GM19455 (cell line): Measurements from ENCODE around the gene KLF17.
"Not testable (repeated sequence)": the region's sequence is repeated elsewhere in the genome, so short reads cannot be mapped to it uniquely, and the experiment has no call there.

ENCODE experiments used
- ATAC-seq: cut with Tn5 transposase; IDR thresholded peaks from one replicate; pipeline ENCODE4 v1.9.1; 2021; ENCODE audit not compliant: unreplicated experiment

KLF17 gene

DNA sequence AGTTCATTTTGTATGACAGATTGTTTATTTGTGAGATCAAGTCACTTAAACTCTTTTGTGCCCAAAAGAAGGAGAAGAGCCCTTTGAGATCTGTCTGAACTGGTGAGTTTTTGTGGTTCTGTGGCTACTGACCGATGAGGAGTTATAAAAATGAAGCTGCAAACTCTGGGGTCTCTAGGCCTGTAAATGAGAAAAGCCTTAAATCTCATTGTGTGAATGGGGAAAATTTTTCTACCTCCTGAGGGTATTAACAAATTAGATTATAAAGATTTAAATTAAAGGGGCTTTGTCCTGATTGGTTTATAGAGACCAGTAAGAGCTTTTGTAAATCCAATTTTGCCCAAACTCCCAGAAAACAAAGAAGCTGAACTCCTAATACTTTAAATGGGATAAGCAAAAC is 9.7 kb upstream of the KLF17 start:
- ATAC-seq: no peak

DNA sequence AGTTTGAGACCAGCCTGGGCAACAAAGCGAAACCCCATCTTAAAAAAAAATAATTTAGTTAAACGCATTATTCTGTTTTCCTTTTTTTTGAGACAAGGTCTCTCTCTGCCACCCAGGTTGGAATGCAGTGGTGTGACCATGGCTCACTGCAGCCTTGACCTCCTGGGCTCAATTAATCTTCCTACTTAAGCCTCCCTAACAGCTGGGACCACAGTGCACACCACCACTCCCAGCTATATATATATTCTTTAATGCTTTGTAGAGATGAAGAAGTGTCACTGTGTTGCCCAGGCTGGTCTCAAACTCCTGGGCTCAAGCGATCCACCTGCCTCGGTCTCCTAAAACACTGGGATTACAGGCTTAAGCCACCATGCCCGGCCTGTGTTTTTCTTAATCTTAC is 7.7 kb upstream of the KLF17 start:
- ATAC-seq: no peak

GRCh38 chr1:44111861-44112260 is 6.8 kb upstream of the KLF17 start:
- ATAC-seq: no peak

DNA sequence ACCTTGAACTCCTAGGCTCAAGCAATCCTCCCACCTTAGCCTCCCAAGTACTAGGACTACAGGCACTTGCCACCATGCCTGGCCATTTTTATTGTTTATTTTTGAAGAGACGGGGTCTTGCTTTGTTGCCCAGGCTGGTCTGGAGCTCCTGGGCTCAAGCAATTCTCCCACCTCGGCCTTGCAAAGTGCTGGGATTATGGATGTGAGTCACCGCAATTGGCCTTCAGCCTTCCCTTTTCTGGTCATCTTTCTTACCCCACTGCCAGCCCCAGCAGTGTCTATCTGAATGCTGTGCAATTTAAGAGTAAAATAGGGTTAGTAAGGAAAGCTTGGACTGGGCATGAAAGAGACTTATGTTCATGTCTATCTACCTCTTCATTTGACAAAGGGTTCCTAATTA is 6.1 kb upstream of the KLF17 start:
- ATAC-seq: no peak

DNA sequence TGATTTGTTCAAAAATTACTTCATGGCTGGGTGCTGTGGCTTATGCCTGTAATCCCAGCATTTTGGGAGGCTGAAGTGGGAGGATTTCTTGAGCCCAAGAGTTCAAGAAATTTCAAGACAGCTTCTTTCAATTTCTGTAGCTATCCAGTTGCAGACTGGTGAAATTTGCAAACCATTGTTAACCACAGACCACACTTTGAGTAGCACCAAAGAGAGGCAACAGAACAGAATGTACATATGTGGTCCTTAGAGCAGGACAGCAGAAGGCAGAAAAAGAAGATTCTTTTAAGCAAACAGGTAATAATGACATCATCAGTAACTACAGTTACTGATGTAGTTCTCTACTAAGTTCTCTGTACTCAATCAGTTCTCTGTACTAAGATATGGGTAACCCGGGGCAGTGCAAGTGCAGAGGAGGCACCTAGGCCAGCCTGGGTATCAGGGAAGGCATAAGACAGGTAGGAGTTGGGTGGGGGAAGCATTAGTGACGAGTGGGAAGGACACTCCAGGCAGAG is 5.5 kb upstream of the KLF17 start:
- ATAC-seq: no peak

- no peak for ATAC-seq
Observed at GRCh38 chr1:44114098-44114497, 4.5 kb upstream of the KLF17 start.

- not testable (repeated sequence) for ATAC-seq
Observed at GRCh38 chr1:44117272-44117671, 1.3 kb upstream of the KLF17 start.

DNA sequence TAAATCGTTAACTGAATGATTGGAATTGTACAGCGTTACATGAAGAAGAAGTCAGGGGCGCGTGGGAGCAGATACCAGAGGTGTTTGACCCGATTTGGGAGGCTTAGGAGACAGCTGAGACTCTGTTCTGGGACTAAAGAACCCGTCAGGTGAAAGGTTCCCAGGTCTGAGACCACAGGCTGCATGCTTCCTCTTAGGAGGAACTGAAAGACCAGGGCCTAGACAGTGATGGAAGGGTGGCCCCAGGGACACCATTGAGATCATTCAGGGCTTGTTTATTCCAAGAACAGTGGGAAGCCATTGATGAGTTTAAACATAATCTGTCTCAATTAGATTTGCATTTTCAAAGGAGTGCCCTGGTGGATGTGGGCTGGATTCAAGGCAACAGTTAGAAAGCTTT is 904 bp downstream of the KLF17 start:
- ATAC-seq: no peak

GRCh38 chr1:44120398-44120949 is 1.9 kb downstream of the KLF17 start:
- ATAC-seq: no peak

- ATAC-seq: no peak
Observed at GRCh38 chr1:44129616-44130500, 11.2 kb downstream of the KLF17 start.

GRCh38 chr1:44131411-44131810 is 12.8 kb downstream of the KLF17 start:
- ATAC-seq: no peak

GRCh38 chr1:44134071-44134920 is 15.7 kb downstream of the KLF17 start:
- no peak for ATAC-seq

DNA sequence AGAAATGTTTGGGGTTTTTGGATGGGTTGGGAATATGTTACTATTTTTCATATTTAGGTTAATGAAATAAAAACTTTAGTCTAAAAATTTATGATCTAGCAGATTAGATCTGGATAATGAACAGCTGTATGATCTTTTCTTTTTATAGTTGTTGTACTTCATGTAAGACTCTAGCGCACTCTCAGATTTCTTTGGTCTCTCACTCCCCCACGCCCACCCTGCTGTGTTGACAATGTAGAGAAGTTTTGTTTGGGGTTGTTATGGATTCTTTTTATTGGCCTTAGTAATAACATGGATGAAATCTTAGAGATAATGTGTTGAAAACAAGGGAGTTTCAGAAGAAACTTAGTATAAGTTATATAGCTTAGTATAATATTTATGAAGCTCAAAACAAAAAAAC is 17.3 kb downstream of the KLF17 start:
- ATAC-seq: no peak

DNA sequence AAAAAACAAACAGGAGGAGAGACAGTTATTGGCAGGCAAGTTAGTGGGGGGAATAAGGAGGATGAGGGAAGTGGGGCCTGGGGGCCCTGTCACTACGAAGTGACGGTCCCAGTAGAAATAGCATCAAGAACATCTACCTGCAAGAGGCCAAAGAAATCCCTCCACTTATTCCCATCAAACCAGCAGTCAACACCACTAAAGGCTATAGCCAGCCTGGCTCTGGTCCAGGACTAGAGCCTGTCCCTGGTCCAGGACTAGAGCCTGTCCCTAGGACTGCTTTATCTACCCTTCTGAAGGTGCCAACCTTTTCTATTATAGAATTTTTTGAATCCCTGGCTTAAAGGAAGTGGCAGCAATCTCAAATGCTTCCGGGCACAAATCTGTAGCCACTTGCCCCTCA is 19.6 kb downstream of the KLF17 start:
- no peak for ATAC-seq

- ATAC-seq: not testable (repeated sequence)
Observed at GRCh38 chr1:44139565-44139964, 20.9 kb downstream of the KLF17 start.

- ATAC-seq: no peak
Observed at GRCh38 chr1:44141531-44141930, 22.9 kb downstream of the KLF17 start, which contains the start of gene KLF18. Gene KLF18 (minus strand): TSS chr1:44141631. CDS start chr1:44141631, 0 bp downstream.

DNA sequence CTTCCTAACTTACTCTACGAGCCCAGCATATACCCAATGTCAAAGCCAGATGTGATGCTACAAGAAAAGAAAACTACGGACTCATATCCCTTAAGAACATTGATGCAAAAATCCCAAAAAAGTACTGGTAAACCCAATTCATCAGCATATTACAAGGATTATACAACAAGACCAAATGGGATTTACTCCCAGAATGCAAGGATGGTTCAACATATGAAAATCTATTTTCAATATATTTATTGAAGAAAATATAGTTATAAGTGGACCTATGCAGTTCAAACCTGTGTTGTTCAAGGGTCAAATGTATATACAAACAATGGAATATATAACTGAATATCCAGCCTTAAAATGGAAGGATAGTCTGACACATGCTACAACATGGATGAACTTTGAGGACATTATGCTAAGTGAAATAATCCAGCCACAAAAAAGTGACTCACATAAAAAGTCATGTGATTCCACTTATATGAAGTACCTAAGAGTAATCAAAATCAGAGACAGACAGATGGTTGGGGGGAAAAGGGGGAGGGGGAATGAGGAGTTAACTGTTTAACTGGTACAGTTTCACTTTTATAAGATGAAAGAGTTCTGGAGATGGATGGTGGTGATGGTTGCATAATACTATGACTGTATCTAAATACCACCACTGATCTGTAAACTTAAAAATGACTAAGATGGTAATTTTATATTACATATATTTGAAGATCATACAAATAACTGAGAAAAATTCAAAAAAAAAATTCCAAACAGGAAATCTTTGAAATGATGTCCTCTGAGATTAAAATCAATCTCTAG is 26.5 kb downstream of the KLF17 start:
- ATAC-seq: no peak

GRCh38 chr1:44146536-44147361 is 28.1 kb downstream of the KLF17 start:
- ATAC-seq: no peak

- ATAC-seq: no peak
Observed at GRCh38 chr1:44147582-44147981, 29.0 kb downstream of the KLF17 start.

- ATAC-seq: no peak
Observed at GRCh38 chr1:44151332-44151731, 32.7 kb downstream of the KLF17 start.
